Smooth muscle cell (in vitro differentiated cells): ENCODE results near the gene ADARB2. TPM values are rescaled to one million over a fixed set of nuclear protein-coding genes. Genes with fewer than 3 reads are reported as not detected.

Experiments
- DNase-seq: peaks from one replicate; lab custom pipeline; 2025; ENCODE audit not compliant: unreplicated experiment; lab: John Stamatoyannopoulos, UW
- H2AFZ ChIP-seq: fragments of 200-600 bp; sonication (generic); 2 replicates; pipeline ENCODE4 v1.6.0; 2016; ENCODE audit warnings: antibody characterized with exemption, low read depth, mild to moderate bottlenecking
- H3F3A ChIP-seq: fragments of 200-600 bp; sonication (generic); 2 replicates; pipeline ENCODE4 v1.6.0; 2017; ENCODE audit warnings: antibody characterized with exemption, low read depth
- H3K27ac ChIP-seq: fragments of 200-600 bp; sonication (generic); 2 replicates; pipeline ENCODE4 v1.5.1; 2016; ENCODE audit warnings: low read depth, mild to moderate bottlenecking
- H3K27me3 ChIP-seq: fragments of 200-600 bp; sonication (generic); 2 replicates; pipeline ENCODE4 v1.6.1; 2016; ENCODE audit warnings: low read depth, mild to moderate bottlenecking
- H3K36me3 ChIP-seq: fragments of 200-600 bp; sonication (generic); 2 replicates; pipeline ENCODE4 v1.5.1; 2016; ENCODE audit warnings: low read depth
- H3K4me1 ChIP-seq: fragments of 200-600 bp; sonication (generic); 2 replicates; pipeline ENCODE4 v1.5.1; 2016; ENCODE audit warnings: low read depth
- H3K4me2 ChIP-seq: fragments of 200-600 bp; sonication (generic); 2 replicates; pipeline ENCODE4 v1.6.0; 2016; ENCODE audit warnings: mild to moderate bottlenecking
- H3K4me3 ChIP-seq: fragments of 200-600 bp; sonication (generic); 2 replicates; pipeline ENCODE4 v1.5.1; 2016; ENCODE audit warnings: mild to moderate bottlenecking
- H3K79me2 ChIP-seq: fragments of 200-600 bp; sonication (generic); 2 replicates; pipeline ENCODE4 v1.6.0; 2016; ENCODE audit warnings: low read depth, mild to moderate bottlenecking
- H3K9ac ChIP-seq: fragments of 200-600 bp; sonication (generic); 2 replicates; pipeline ENCODE4 v1.6.0; 2016; ENCODE audit warnings: low read depth
- H3K9me3 ChIP-seq: fragments of 200-600 bp; sonication (generic); replicated peaks from 2 replicates; pipeline ENCODE4 v1.5.1; 2016; ENCODE audit warnings: low read depth
- H4K20me1 ChIP-seq: fragments of 200-600 bp; sonication (generic); 2 replicates; pipeline ENCODE4 v1.6.0; 2016; ENCODE audit warnings: low read depth
- CTCF ChIP-seq: fragments of 200-600 bp; sonication (generic); IDR thresholded peaks from 2 replicates; pipeline ENCODE4 v1.5.1; 2017; ENCODE audit warnings: borderline replicate concordance, mild to moderate bottlenecking, antibody characterized with exemption; ENCODE audit not compliant: insufficient read depth, poor library complexity, severe bottlenecking
- WGBS: methylation state at CpG from one replicate; pipeline ENCODE4 v1.1.7; 2016; ENCODE audit warnings: low lambda C conversion rate; 5-methylcytosine and 5-hydroxymethylcytosine counted together
- polyA plus RNA-seq: library from polyadenylated mRNA; unstranded; fragments of >200 nt; fragmentation: Nextera tagmentation; extraction: Ambion mirVana; gene quantifications from 2 replicates; pipeline ENCODE4 v1.2.1, GENCODE V29; 2016
- total RNA-seq: library from RNA; depleted of rRNA; stranded (reverse); fragments of >200 nt; gene quantifications from 2 replicates; pipeline ENCODE4 v1.2.3, GENCODE V29; 2014

The ADARB2 gene
- total and polyA plus RNA-seq, 2 experiments from 2014 or later: 0.13 to 0.39 TPM

DNA sequence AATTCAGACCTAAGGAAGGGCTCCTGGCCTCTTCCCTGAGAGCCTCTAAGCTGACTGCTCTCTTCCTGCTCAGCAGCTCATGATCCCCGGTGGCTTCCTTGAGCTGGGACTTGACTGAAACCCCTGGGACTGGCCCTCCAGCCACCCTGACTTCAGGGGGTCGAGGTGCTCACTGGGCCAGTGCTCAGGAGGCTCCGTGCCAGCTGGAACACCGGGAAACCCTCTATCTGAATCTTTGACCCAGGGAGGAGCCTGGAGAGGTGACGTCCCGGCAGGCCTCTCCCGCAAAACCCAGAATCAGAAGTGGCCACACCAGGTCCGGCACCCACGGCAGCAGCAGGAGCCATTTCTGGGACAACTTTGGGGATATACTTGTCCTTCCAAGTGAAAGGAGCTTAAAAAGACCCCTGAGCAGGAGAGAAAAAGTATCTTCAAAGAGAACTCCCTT is 570.5 kb downstream of the ADARB2 start:
- WGBS: 91% methylated on average over 9 of the region's 9 CpGs
- H2AFZ ChIP-seq: no peak overlapping the region
- H3K27ac ChIP-seq: no peak overlapping the region
- no peaks in the 10 kb centered on the region for H3F3A ChIP-seq
- TF ChIP-seq CTCF: no peak
- H3K4me3 ChIP-seq: no peak overlapping the region
- no peak overlapping the region for H3K4me2 ChIP-seq
- no peak for DNase-seq
- no peaks in the 10 kb centered on the region for H3K36me3 ChIP-seq
- no peaks in the 10 kb centered on the region for H3K79me2 ChIP-seq
- no peaks in the 10 kb centered on the region for H3K9me3 ChIP-seq
- no peaks in the 10 kb centered on the region for H3K4me1 ChIP-seq
- H3K27me3 ChIP-seq: no peaks in the 10 kb centered on the region
- H3K9ac ChIP-seq: no peak overlapping the region
- H4K20me1 ChIP-seq: no peaks in the 10 kb centered on the region

DNA sequence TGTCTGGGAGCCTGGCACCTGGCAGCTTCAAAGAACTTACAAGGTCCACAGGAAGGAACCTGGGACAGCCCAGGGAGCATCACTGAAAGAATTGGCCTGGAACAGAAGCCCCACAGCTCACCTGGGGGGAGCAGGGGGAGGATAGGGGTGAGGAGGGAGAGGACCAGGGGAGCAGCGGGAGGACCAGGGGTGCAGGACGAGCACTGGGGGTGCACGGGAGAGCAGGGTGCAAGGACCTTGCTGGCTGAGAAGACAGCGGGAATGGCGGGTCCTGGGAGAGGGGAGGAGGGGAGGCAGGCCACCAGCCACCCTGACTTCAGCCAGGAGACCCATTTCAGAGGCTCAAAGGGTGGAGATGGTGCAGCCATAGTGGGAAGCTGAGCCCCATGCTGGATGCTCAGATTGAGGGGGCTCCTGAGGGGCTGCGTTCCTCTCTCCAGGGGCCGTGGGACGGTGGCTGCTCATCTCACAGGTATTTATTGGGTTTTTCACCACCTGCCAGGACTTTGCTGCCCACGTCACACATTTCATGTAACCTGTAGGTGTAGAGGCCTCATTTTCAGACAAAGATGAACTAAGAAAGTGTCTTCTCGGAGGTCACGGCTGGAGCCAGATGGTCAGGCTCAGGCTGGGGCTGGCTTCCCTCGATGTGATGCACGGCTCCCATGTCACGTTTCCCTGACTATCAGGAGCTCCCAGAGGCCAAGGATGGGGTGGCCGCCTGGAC is 571.1 kb downstream of the ADARB2 start:
- Histone ChIP-seq H3K27ac (no peak overlapping the region), H4K20me1 (no peaks in the 10 kb centered on the region), H3K9ac (no peak overlapping the region), H3K36me3 (no peaks in the 10 kb centered on the region), H3K79me2 (no peaks in the 10 kb centered on the region), H3K9me3 (no peaks in the 10 kb centered on the region), H2AFZ (no peak overlapping the region), H3K4me1 (no peaks in the 10 kb centered on the region), H3K4me2 (no peak overlapping the region), H3K4me3 (no peak overlapping the region), H3K27me3 (no peaks in the 10 kb centered on the region), H3F3A (no peaks in the 10 kb centered on the region)
- WGBS: 93% methylated on average over 15 of the region's 15 CpGs
- no peak for TF ChIP-seq CTCF
- DNase-seq: no peak

GRCh38 chr10:1163831-1164230 is 573.5 kb downstream of the ADARB2 start:
- H3K4me1 ChIP-seq: no peaks in the 10 kb centered on the region
- WGBS: 75% methylated on average over 5 of the region's 5 CpGs
- H3K4me2 ChIP-seq: no peak overlapping the region
- H3K79me2 ChIP-seq: no peaks in the 10 kb centered on the region
- no peaks in the 10 kb centered on the region for H3K9me3 ChIP-seq
- TF ChIP-seq CTCF: no peak
- no peaks in the 10 kb centered on the region for H3K27me3 ChIP-seq
- H2AFZ ChIP-seq: no peak overlapping the region
- H3K27ac ChIP-seq: no peak overlapping the region
- H3F3A ChIP-seq: no peaks in the 10 kb centered on the region
- no peak overlapping the region for H3K4me3 ChIP-seq
- DNase-seq: no peak
- H4K20me1 ChIP-seq: no peaks in the 10 kb centered on the region
- no peak overlapping the region for H3K9ac ChIP-seq
- H3K36me3 ChIP-seq: no peaks in the 10 kb centered on the region

DNA sequence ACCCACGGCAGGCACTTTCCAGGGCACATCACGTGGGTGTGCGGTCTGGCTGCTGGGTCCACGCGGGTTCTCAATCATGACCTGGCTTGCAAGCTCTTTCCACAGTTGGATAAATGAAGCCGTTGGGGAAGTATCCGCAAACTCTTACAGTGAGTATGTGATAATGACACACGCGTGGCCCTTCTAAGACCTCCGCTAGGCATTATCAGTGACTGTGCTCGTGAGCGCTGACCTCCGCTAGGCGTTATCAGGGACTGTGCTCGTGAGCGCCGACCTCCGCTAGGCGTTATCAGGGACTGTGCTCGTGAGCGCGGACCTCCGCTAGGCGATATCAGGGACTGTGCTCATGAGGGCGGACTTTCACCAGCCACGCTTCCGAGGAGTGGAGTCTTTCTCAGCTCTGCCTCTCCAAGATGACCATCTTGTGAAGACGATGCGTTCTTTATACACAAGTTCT is 574.1 kb downstream of the ADARB2 start:
- no peak for DNase-seq
- Histone ChIP-seq H3K9ac (no peak overlapping the region), H2AFZ (no peak overlapping the region), H3K9me3 (no peaks in the 10 kb centered on the region), H3F3A (no peaks in the 10 kb centered on the region), H3K4me1 (no peaks in the 10 kb centered on the region), H4K20me1 (no peaks in the 10 kb centered on the region), H3K27me3 (no peaks in the 10 kb centered on the region), H3K36me3 (no peaks in the 10 kb centered on the region), H3K4me2 (no peak overlapping the region), H3K79me2 (no peaks in the 10 kb centered on the region), H3K27ac (no peak overlapping the region), H3K4me3 (no peak overlapping the region)
- WGBS: 92% methylated on average over 29 of the region's 29 CpGs
- no peak for TF ChIP-seq CTCF
